GM19238 (cell line): ENCODE measurements around the gene VGLL2.
"Not testable (repeated sequence)": the region's sequence is repeated elsewhere in the genome, so short reads cannot be mapped to it uniquely, and the experiment has no call there.

ENCODE experiments used
- DNase-seq: peaks from one replicate; pipeline ENCODE4 v3.0.0; 2011; ENCODE audit warnings: low spot score; ENCODE audit not compliant: insufficient read length

The VGLL2 gene, protein sequence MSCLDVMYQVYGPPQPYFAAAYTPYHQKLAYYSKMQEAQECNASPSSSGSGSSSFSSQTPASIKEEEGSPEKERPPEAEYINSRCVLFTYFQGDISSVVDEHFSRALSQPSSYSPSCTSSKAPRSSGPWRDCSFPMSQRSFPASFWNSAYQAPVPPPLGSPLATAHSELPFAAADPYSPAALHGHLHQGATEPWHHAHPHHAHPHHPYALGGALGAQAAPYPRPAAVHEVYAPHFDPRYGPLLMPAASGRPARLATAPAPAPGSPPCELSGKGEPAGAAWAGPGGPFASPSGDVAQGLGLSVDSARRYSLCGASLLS

GRCh38 chr6:117265410-117266256 lies at the start of gene VGLL2:
Gene VGLL2, plus strand, starts transcription at chr6:117265558. Its CDS starts 206 bp downstream, at chr6:117265764.
- no peak for DNase-seq

DNA sequence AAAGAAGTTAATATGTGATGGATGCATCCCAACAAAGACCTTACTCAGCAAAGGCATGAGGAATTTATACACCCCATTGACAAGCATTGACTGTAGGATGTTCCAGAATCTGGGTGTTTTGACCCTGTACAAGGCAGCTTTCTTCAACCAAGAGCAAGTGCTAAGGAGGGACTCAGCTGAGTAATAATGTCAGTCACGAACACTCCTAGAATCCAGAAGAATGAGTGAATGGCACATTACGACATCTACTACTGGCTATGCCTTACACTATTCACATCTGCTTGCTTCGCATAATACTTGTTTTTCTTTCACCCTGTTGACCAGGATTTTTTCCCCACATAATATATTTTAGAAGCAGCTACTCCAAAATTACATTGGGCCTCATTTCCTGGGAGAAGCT lies 42.5 kb upstream of the VGLL2 start:
- no peak for DNase-seq

DNA sequence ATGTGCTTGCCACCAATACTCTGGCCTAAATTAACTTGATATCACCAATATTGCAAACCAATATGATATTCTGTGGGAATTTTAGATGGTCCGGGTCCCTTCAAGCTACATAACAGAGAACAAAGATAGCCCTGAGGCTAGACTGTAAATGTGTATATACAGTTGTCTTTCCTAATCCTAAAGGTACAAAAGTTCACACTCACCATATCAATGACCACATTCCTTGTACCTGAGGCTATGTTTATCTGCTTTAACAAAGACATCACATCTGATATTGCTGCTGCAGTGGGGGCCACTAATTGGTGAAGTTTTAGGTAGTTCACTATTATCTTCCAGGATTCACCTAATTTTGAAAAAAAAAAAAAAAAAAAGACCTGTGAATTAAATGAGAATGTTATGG lies 38.6 kb upstream of the VGLL2 start:
- no peak for DNase-seq

DNA sequence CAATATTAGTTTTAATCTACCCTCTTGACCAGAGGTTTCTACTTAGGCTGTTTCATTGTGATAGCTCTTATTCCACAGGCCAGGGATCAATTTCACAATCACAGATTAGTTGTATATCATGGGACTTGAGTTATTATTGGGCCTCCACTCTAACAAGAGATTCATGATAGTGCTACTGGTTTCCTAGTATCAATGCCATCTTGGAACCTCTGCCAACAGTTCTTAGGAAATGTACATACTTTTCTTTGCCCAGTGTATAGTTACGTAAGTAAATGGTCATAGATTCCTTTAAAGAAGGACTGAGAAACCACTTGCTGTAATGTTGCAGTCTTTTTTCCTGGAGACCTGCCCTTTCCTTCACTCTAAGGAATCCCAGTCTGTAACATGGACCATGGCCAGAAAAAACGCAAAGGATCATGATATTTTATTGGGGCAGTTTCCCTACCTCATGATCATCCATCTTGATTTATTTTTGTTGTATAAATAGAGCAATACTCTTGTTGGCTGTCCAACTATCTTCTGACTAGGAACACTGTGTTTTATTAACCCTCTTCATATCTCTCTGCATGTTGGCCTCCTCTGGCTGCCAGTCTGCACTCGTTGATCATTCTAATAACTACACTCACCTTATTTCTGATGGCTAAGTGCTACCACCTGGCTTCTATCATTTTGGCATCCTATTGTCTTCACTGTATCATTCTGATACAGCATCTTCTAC lies 38.0 kb upstream of the VGLL2 start:
- no peak for DNase-seq

DNA sequence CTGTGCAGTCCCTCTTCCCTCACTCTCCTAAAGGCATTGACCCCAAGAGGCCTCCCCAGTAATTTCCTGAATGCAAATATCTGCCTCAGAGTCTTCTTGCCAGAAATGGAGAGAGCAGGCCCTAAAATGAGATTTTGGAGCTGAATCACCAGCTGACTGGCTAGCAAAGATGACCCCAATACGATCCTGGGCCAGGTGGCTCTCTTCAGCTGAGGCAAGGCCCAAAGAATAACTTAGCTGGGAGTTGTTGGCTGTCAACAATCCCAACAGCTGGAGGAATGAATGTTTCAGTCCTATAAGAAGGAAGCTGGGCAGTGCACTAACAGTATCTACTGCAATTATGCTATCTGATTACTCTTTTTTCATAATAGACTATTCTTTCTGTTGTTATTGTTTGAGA lies 37.2 kb upstream of the VGLL2 start:
- no peak for DNase-seq

- DNase-seq, result no peak
Observed at GRCh38 chr6:117229870-117230269, 35.5 kb upstream of the VGLL2 start.

GRCh38 chr6:117231466-117231865 lies 33.9 kb upstream of the VGLL2 start:
- no peak for DNase-seq

DNA sequence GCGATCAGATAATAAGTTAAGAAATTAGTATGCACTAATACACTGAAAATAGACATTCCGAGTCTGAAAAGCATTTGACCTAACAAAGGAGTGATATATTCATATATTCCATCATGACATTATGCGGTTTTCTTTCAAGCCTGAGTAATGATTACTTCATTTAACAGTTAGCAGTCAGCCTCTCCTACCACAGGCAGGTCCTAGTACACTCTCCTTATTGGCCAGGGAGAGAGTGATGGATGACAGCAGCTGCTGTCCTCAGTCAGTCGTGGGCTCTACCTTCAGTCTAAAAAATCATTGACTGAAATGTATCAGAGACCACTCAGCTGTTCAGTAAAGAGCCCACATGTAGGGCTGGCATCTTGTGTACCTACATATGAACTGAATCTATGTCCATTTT lies 33.2 kb upstream of the VGLL2 start:
- no peak for DNase-seq

DNA sequence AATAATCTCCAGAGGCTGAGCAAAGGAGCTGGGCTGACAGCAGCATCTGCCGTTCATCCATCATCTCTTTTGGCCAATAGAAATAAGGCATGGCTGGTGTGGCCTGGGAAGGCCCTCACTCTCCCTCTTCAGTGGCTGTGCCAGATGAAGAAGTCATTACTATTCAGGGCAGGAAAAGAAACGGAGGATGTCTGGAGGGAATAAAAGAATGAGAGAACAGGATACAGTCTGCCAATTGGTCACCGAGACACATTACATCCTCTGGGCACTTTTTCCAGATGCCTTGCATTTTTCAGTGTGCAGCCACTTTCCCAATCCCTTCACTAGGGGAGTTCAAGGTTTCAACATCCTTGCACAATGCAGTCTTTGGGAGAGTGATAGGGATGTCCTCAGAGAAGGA lies 32.2 kb upstream of the VGLL2 start:
- DNase-seq, result no peak

- DNase-seq, result no peak
Observed at GRCh38 chr6:117237561-117237960, 27.8 kb upstream of the VGLL2 start.

DNA sequence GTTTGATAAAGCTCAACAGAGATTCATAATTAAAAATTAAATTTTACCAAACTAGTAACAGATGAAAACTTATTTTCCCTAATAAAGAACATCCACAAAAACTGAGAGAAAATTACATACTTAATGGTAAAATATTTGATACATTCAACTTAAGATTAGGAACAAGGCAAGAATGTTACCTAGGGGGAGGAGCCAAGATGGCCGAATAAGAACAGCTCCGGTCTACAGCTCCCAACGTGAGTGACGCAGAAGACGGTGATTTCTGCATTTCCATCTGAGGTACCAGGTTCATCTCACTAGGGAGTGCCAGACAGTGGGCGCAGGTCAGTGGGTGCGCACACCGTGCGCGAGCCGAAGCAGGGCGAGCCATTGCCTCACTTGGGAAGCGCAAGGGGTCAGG lies 20.8 kb upstream of the VGLL2 start:
- not testable (repeated sequence) for DNase-seq

DNA sequence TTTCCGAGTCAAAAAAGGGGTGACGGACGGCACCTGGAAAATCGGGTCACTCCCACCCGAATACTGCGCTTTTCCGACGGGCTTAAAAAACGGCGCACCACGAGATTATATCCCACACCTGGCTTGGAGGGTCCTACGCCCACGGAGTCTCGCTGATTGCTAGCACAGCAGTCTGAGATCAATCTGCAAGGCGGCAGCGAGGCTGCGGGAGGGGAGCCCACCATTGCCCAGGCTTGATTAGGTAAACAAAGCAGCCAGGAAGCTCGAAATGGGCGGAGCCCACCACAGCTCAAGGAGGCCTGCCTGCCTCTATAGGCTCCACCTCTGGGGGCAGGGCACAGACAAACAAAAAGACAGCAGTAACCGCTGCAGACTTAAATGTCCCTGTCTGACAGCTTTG lies 20.4 kb upstream of the VGLL2 start:
- DNase-seq, result not testable (repeated sequence)

GRCh38 chr6:117253785-117254184 lies 11.6 kb upstream of the VGLL2 start:
- no peak for DNase-seq

- DNase-seq, result no peak
Observed at GRCh38 chr6:117262799-117263198, 2.6 kb upstream of the VGLL2 start.

GRCh38 chr6:117263353-117263927 lies 1.9 kb upstream of the VGLL2 start:
- DNase-seq, result no peak

DNA sequence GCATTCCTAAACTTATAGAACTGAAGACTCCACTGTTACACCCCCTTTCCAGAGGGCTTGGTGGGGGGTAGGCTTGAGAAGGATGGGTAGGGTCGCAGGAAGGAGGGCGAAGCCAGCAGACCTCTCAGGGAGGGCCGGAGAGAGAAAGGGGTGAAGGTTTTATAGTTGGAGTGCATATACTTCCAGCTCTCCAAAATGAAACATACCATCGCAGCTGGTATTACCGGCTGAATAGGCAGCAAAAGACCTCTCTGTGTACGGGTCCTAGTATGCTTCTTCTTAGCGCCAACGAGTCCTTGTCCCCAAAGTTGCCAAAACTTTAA lies 1.0 kb upstream of the VGLL2 start:
- DNase-seq, result no peak

DNA sequence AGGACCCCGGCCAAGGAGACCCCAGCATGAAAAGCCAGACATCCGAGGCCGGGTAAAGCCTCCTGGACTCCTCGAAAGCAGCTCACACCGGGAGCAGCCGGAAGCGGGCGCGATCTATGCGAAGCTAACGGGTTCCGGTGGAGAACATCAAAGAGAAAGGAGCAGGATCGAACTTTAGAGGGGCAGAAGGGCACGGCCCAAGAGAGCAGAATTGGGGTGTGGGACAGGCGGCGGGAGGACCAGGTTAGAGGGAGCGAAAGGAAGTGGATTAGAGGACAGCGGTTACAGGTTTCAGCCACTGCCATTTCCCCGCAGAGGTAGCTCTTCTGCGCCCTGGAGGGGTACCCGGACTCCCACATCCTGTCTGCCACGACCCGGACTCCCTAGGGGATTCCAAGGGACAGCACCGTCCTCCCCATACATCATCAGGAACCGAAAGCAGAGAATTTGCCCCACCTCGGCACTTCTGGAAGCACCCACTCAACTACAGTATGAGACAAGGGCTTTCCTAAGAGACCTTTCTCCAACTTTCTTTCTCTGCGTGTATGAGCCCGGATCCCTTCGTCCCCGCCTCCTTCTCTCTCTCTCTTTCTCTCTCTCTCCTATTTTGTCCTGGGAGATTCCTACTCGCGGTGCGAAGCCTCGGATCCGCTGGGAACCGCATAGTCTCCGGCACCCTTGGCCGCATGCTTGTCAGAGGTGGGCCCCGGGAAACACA lies 507 bp upstream of the VGLL2 start:
- DNase-seq, result no peak

GRCh38 chr6:117266257-117267053 lies 1.1 kb downstream of the VGLL2 start:
- no peak for DNase-seq

DNA sequence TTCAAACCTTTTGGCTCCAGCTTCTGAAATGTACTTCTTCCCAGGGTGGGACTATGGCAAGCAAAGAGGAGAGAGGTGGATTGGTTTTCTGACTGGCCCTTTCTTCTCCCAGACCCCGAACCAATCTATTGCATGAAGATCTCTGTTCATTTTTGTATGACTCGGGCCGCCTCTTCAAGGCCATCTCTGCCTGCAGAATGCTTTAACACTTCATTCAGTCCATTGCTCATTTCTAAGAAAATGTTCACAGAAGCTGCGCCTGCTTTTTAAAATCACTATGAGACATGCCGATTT lies 1.6 kb downstream of the VGLL2 start:
- no peak for DNase-seq

- DNase-seq, result no peak
Observed at GRCh38 chr6:117267766-117268534, 2.6 kb downstream of the VGLL2 start.
